Mucosa of descending colon (tissue), 3 donors: ENCODE results near the gene PROX2. TPM values are rescaled to one million over a fixed set of nuclear protein-coding genes. Genes with fewer than 3 reads are reported as not detected.

Experiments
- ATAC-seq: fragments of 200-7000 bp; cut with Tn5 transposase; one replicate; pipeline ENCODE4 v1.9.1; 2020; ENCODE audit warnings: mild to moderate bottlenecking, moderate library complexity
- DNase-seq, 3 donors: peaks; one replicate each; pipeline ENCODE4 v3.0.0-alpha.2; 2020
- H3K36me3 ChIP-seq: fragments of 200-600 bp; one replicate; pipeline ENCODE4 v1.8.0; 2021; ENCODE audit warnings: low read depth, mild to moderate bottlenecking
- H3K4me1 ChIP-seq: fragments of 200-600 bp; one replicate; pipeline ENCODE4 v1.8.0; 2021; ENCODE audit warnings: low read depth, mild to moderate bottlenecking
- H3K4me3 ChIP-seq: fragments of 200-600 bp; one replicate; pipeline ENCODE4 v1.8.0; 2021; ENCODE audit warnings: mild to moderate bottlenecking
- H3K9me3 ChIP-seq: fragments of 200-600 bp; one replicate; pipeline ENCODE4 v1.8.0; 2021; ENCODE audit warnings: mild to moderate bottlenecking
- intact Hi-C, 2 donors: fragments of 100-400 bp; cut with DNase I in 1 of 2; cut with micrococcal nuclease in 1 of 2; formaldehyde crosslinking; loops; one replicate each; pipeline versions ENCODE4 v1.11.0 to v1.11.1; 2022; cut with DNase I, micrococcal nuclease
- total RNA-seq, 3 donors: library from RNA; stranded (reverse); fragmentation: NEBNext Ultra II Directional in 2 of 3; extraction: Animal tissue kit (Norgen Biotek cat#: 25700) in 2 of 3; gene quantifications; one replicate each; pipeline versions ENCODE4 v1.2.1 to v1.2.4, GENCODE V29; 2021 to 2023
- TF ChIP-seq, protein P1 (sequence below): fragments of 200-600 bp; IDR thresholded peaks from one replicate; pipeline ENCODE4 v1.8.0; 2022; ENCODE audit warnings: antibody characterized with exemption, mild to moderate bottlenecking
- donor health status: DM: no; HTN: no; CAD: no; lungs with moderate emphysema.
- donor health status: DM: no; HTN: no; CAD: no.
- donor health status: DM: no; HTN: yes; CAD: no.

PROX2 gene
- total RNA-seq, 3 donors from 2014 or later: 0.07 to 0.09 TPM; not detected in 1

DNA sequence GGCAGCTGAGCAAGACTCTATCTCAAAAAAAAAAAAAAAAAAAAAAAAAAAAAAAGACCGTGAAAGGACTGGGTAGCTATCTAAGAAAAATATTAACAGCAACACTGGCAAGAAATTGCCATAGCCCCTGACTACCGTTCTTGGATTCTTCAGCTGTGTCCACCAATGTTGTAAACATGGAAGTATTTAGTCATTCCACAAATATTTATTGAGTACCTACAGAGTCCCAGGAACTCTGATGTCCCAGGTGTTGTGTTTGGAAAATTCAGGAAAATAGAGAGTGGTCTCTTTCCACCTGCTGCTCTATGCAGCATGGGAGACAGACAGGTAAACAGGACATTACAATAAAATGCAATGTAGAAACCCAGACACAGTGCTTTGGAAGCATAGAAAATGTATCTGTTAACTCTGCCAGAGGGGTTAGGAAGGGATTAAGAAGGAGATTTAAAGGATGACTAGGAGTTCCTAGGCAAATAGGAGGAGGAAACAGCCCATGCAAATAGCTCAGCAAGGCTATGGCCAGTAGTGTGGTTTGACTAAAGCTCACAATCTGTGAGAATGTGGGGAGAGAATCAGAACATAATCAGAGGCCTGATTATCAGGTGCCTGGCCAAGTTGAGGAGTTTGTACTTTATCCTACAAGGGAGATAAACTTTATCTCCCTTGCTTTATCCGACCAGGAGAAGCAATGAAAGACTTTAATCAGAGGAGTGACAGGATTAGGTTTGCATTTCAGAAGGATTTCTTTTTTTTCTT lies 3.7 kb upstream of the PROX2 start:
- TF ChIP-seq, protein P1, sequence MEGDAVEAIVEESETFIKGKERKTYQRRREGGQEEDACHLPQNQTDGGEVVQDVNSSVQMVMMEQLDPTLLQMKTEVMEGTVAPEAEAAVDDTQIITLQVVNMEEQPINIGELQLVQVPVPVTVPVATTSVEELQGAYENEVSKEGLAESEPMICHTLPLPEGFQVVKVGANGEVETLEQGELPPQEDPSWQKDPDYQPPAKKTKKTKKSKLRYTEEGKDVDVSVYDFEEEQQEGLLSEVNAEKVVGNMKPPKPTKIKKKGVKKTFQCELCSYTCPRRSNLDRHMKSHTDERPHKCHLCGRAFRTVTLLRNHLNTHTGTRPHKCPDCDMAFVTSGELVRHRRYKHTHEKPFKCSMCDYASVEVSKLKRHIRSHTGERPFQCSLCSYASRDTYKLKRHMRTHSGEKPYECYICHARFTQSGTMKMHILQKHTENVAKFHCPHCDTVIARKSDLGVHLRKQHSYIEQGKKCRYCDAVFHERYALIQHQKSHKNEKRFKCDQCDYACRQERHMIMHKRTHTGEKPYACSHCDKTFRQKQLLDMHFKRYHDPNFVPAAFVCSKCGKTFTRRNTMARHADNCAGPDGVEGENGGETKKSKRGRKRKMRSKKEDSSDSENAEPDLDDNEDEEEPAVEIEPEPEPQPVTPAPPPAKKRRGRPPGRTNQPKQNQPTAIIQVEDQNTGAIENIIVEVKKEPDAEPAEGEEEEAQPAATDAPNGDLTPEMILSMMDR: no peak
- intact Hi-C loops: no loop called here
- Histone ChIP-seq H3K9me3 (no peaks in the 10 kb centered on the region), H3K4me3 (no peak overlapping the region), H3K36me3 (no peaks in the 10 kb centered on the region), H3K4me1 (peaks cover 14% of the 10 kb centered on the region)
- DNase-seq (no peak), ATAC-seq (no peak)

DNA sequence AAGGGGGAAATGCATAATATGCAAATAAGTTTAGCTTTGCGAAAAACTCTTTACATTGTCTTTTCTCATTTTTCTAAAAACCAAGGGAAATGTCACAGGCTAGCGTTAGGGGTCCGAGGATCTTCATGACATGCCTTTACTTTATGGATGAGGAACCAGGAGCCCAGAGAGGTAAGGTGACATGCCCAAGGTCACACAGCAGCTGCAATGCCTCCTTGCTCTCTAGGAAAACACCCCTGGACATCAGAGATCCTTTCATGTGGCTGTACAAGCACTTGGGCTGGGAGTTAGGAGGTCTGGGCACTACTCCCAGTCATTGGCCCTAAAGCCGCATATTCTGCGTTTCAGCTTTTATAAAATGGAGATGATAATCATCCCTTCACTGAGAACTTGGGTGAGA lies 741 bp downstream of the PROX2 start:
- no peak for ATAC-seq
- intact Hi-C loops: no loop called here

DNA sequence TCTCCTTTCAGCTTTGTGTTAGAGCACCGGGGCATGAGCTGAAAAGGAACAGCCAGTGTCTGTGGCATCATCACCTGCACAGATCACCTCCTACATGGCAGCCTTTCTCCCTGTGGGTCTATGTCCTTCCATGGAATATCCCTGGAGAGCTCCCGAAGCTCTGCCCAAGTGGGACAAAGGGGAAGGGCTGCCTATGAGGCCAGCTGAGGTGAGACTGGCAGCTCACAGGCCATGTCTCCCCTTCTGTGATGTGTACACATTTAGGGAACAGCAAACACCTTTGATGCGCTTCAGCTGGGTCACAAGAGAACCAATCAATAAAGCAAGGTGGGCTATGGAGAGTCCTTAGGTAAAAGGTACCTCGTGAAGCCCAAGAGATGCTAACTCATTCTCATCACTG lies 4.1 kb downstream of the PROX2 start:
- ATAC-seq (no peak), DNase-seq (no peak)
- intact Hi-C loops: no loop called here

More for the DNA sequence above, 741 bp downstream of the PROX2 start:
- Histone ChIP-seq H3K4me1 (no peaks in the 10 kb centered on the region), H3K4me3 (no peak overlapping the region), H3K9me3 (no peaks in the 10 kb centered on the region), H3K36me3 (no peaks in the 10 kb centered on the region)
- DNase-seq: no peak
- TF ChIP-seq, protein P1: no peak

DNA sequence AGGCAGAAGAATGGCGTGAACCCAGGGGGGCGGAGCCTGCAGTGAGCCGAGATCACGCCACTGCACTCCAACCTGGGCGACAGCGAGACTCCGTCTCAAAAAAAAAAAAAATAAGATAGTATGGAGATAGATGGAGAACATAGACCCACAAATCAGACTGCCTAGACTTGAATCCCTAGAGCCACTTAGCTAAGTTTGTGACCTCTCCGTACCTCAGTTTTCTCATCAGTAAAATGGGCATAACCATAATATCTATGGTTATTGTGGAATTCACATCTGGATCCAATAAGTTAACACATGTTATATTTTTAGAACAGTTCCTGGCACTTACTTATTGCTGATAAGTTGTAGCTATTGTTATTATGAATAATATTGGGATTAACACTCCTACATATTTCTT lies 7.2 kb downstream of the PROX2 start:
- H3K4me3 ChIP-seq: no peak overlapping the region
- no peak for DNase-seq
- H3K36me3 ChIP-seq: no peaks in the 10 kb centered on the region
- no peak for ATAC-seq
- no peaks in the 10 kb centered on the region for H3K9me3 ChIP-seq
- no peaks in the 10 kb centered on the region for H3K4me1 ChIP-seq
- TF ChIP-seq, protein P1: no peak
- intact Hi-C loops: no loop called here

More for the DNA sequence above, 4.1 kb downstream of the PROX2 start:
- no peaks in the 10 kb centered on the region for H3K9me3 ChIP-seq
- H3K4me3 ChIP-seq: no peak overlapping the region
- H3K4me1 ChIP-seq: no peaks in the 10 kb centered on the region
- no peaks in the 10 kb centered on the region for H3K36me3 ChIP-seq
- TF ChIP-seq, protein P1: no peak

DNA sequence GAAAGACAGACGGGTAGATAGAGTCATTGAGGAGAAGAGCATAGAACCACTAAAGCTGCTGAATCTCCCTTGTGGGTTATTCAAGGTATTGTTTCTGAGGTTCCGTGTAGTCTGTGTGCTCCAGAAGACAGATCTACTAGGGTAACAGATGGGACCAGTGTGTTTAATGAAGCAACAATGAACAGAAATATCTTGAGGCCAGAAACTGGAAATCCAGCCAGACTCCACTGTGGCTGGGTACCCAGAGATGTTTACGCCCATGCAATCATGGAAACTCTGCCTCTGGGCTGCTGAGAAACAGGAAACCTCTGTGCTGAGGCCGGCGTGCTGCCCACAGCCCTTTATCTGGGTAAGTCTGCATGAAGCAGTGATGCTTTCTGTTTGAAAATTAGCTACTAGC lies 8.3 kb downstream of the PROX2 start:
- DNase-seq (peak in 2 of 3 donors; percentile 34 to 65), ATAC-seq (peak; percentile 75)
- TF ChIP-seq, protein P1: no peak
- H3K9me3 ChIP-seq: no peaks in the 10 kb centered on the region
- H3K4me1 ChIP-seq: no peaks in the 10 kb centered on the region
- intact Hi-C loops: no loop called here
- H3K4me3 ChIP-seq: no peak overlapping the region
- H3K36me3 ChIP-seq: no peaks in the 10 kb centered on the region
